DOHH2 (cell line): ENCODE measurements around the gene CLDN14.

Experiments
- CTCF ChIP-seq: fragments of 200-600 bp; sonication (generic); IDR thresholded peaks from one replicate; pipeline ENCODE4 v1.5.1; 2014; ENCODE audit warnings: antibody characterized with exemption, mild to moderate bottlenecking, low read depth, low read length; ENCODE audit not compliant: poor library complexity, severe bottlenecking
- EZH2phosphoT487 ChIP-seq: fragments of 200-600 bp; sonication (generic); IDR thresholded peaks from 2 replicates; pipeline ENCODE4 v1.6.1; 2017; ENCODE audit warnings: borderline replicate concordance, mild to moderate bottlenecking, antibody characterized with exemption, low read length, moderate library complexity, mixed read lengths

DNA sequence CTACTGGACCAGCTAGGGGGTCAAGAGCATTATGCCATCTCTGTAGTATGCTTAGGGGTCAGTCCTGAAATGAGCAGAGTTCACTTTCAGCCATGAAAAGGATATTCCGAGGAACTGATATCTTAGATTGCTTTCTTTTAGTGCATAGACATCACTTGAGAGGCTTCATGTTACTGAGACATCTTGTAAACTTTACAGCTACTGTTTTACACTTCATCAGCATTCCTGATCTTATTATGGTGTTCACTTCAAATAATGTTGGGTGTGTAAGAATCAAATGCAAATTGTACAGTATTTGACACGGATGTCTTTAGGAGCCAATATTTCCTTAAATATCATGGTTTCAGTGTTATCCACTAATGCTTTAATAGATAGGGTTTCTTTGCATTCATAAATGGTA lies 22.4 kb upstream of the CLDN14 start:
- no peak for TF ChIP-seq CTCF
- TF ChIP-seq EZH2phosphoT487: no peak
